ENCODE data around the gene LMTK3. TPM values are rescaled to one million over a fixed set of nuclear protein-coding genes. Genes with fewer than 3 reads are reported as not detected.

Gene LMTK3
- total and polyA plus RNA-seq, 9 of the 15 experiments (the other 6 are each of a cell fraction or from before 2014, with no cell fraction given): 0.35 to 12.3 (median 2.0) TPM; not detected in 2

GRCh38 chr19:48553676-48554384 is 42.2 kb upstream of the LMTK3 start (continued):
- TF ChIP-seq ZNF586 (CRISPR knock-in tag; conservative IDR thresholded peaks at IDR 0.05) (no peak), PHB (CRISPR knock-in tag; IDR thresholded peaks at IDR 0.05) (no peak), GATAD2A (IDR thresholded peaks at IDR 0.05) (no peak), PHTF2 (CRISPR knock-in tag; IDR thresholded peaks at IDR 0.05) (no peak), ZBTB2 (IDR thresholded peaks at IDR 0.05) (no peak), STAT5A (IDR thresholded peaks at IDR 0.05; ENCODE audit: borderline replicate concordance, low read length) (0 out of 2 replicates have a peak, but pooled peaks have one; percentile 29), NFATC3 (IDR thresholded peaks at IDR 0.05) (no peak), ELK3 (CRISPR knock-in tag; IDR thresholded peaks at IDR 0.05) (no peak), SNRNP70 (optimal IDR thresholded peaks at IDR 0.05; ENCODE audit: low read depth, low read length) (no peak), GABPB2 (CRISPR knock-in tag; conservative IDR thresholded peaks at IDR 0.05) (no peak), ZNF354B (CRISPR knock-in tag; IDR thresholded peaks at IDR 0.05) (no peak), MBD2 (IDR thresholded peaks at IDR 0.05; ENCODE audit: borderline replicate concordance, low read depth) (no peak), RFX7 (CRISPR knock-in tag; IDR thresholded peaks at IDR 0.05) (no peak), ZNF76 (CRISPR knock-in tag; IDR thresholded peaks at IDR 0.05; ENCODE audit: borderline replicate concordance) (no peak), CTBP1 (IDR thresholded peaks at IDR 0.05; ENCODE audit: borderline replicate concordance) (peak; percentile 86), POLR2G (IDR thresholded peaks at IDR 0.05; ENCODE audit: low read depth, low read length) (no peak), ZNF717 (CRISPR knock-in tag; IDR thresholded peaks at IDR 0.05) (no peak), SIRT6 (IDR thresholded peaks at IDR 0.05; ENCODE audit: low read depth, low read length) (no peak), ZSCAN29 (IDR thresholded peaks at IDR 0.05) (no peak), BCOR (IDR thresholded peaks at IDR 0.05) (peak; percentile 92), ZNF707 (CRISPR knock-in tag; conservative IDR thresholded peaks at IDR 0.05) (no peak), RFX1 (IDR thresholded peaks at IDR 0.05) (no peak), NR2C2 (CRISPR knock-in tag; IDR thresholded peaks at IDR 0.05) (no peak), NR2C2 (tag; IDR thresholded peaks at IDR 0.05) (peak; percentile 76), CEBPZ (IDR thresholded peaks at IDR 0.05; ENCODE audit: borderline replicate concordance, low read depth, low read length) (no peak), BRCA1 (IDR thresholded peaks at IDR 0.05) (no peak), BRCA1 (CRISPR knock-in tag; IDR thresholded peaks at IDR 0.05) (no peak), XRCC3 (IDR thresholded peaks at IDR 0.05) (no peak), ZZZ3 (IDR thresholded peaks at IDR 0.05) (no peak)
